Fibroblast of mammary gland (primary cell): ENCODE measurements around the gene VSIG10L2.

Source experiments
- DNase-seq: peaks from one replicate; pipeline ENCODE4 v3.0.0-alpha.2; 2010; ENCODE audit warnings: low read depth
- H3K4me3 ChIP-seq: 2 replicates; pipeline ENCODE4 v1.5.1; 2011; ENCODE audit warnings: low read depth, mild to moderate bottlenecking, low read length, moderate library complexity; ENCODE audit not compliant: control insufficient read depth
- CTCF ChIP-seq: conservative IDR thresholded peaks from 2 replicates; pipeline ENCODE4 v1.5.1; 2011; ENCODE audit warnings: low read depth, low read length, inconsistent platforms; ENCODE audit not compliant: control insufficient read depth, insufficient read depth

Gene VSIG10L2

GRCh38 chr11:125946712-125947418, 1.0 kb downstream of the VSIG10L2 start:
- no peak for DNase-seq
- H3K4me3 ChIP-seq, result no peak overlapping the region
- no peak for TF ChIP-seq CTCF

- no peak for TF ChIP-seq CTCF
- DNase-seq, result no peak
- H3K4me3 ChIP-seq, result no peak overlapping the region
These were observed 1.8 kb downstream of the VSIG10L2 start for GRCh38 chr11:125947419-125948277.

- TF ChIP-seq CTCF, result no peak
- H3K4me3 ChIP-seq, result no peak overlapping the region
- no peak for DNase-seq
These were observed 2.6 kb downstream of the VSIG10L2 start for GRCh38 chr11:125948278-125949051.

- TF ChIP-seq CTCF, result no peak
- no peak for DNase-seq
These were observed 3.7 kb downstream of the VSIG10L2 start for GRCh38 chr11:125949271-125950177.

GRCh38 chr11:125950178-125950490, 4.3 kb downstream of the VSIG10L2 start:
- no peak for TF ChIP-seq CTCF
- DNase-seq, result no peak
- H3K4me3 ChIP-seq, result no peak overlapping the region

More at GRCh38 chr11:125949271-125950177, 3.7 kb downstream of the VSIG10L2 start:
- H3K4me3 ChIP-seq, result no peak overlapping the region
